ENCODE data around the gene RASGRF1. TPM values are rescaled to one million over a fixed set of nuclear protein-coding genes. Genes with fewer than 3 reads are reported as not detected.
A peak's percentile ranks its signal among the peaks of the same experiment; 100 is the strongest.

Gene RASGRF1
- total and polyA plus RNA-seq, 9 of the 15 experiments (the other 6 are each of a cell fraction or from before 2014, with no cell fraction given): 0.03 to 0.58 (median 0.06) TPM; not detected in 1

- TF ChIP-seq CREM (IDR thresholded peaks at IDR 0.05; ENCODE audit: low read depth) (0 out of 2 replicates have a peak, but pooled peaks have one; percentile 8), NFIC (IDR thresholded peaks at IDR 0.05) (peak; percentile 47; the same call in 1 of the 2 replicates), ETV6 (IDR thresholded peaks at IDR 0.05; ENCODE audit: borderline replicate concordance in 1 of 2, low read depth in 2 of 2, low read length in 1 of 2) (no peak), ETV6 (CRISPR knock-in tag; IDR thresholded peaks at IDR 0.05; ENCODE audit: borderline replicate concordance) (no peak), MYNN (IDR thresholded peaks at IDR 0.05) (no peak; the same call in 1 of the 2 replicates), MYNN (CRISPR knock-in tag; IDR thresholded peaks at IDR 0.05) (no peak), ZNF766 (CRISPR knock-in tag; conservative IDR thresholded peaks at IDR 0.05) (0 out of 2 replicates have a peak, but pooled peaks have one; percentile 43), ARID4B (CRISPR knock-in tag; IDR thresholded peaks at IDR 0.05) (no peak), U2AF2 (optimal IDR thresholded peaks at IDR 0.05; ENCODE audit: low read depth, low read length) (no peak), MTA2 (IDR thresholded peaks at IDR 0.05; ENCODE audit: low read depth) (no peak), ZNF644 (tag; IDR thresholded peaks at IDR 0.05; ENCODE audit: low read depth) (0 out of 2 replicates have a peak, but pooled peaks have one; percentile 48), POLR2H (tag; IDR thresholded peaks at IDR 0.05; ENCODE audit: low read depth) (no peak), NR2C2 (CRISPR knock-in tag; IDR thresholded peaks at IDR 0.05) (no peak), NR2C2 (tag; IDR thresholded peaks at IDR 0.05) (peak; percentile 66; the same call in 1 of the 2 replicates), ZEB2 (IDR thresholded peaks at IDR 0.05) (no peak), NFXL1 (CRISPR knock-in tag; IDR thresholded peaks at IDR 0.05) (no peak), MNT (conservative IDR thresholded peaks at IDR 0.05) (no peak), ZBTB11 (CRISPR knock-in tag; IDR thresholded peaks at IDR 0.05) (peak in 1 of 3 experiments; percentile 16; a peak in 1 of 6 replicates)
Observed at GRCh38 chr15:78930577-78931388, 159.8 kb downstream of the RASGRF1 start (continued).
